HT1080 (cell line): ENCODE results near the gene ROCK2. TPM values are rescaled to one million over a fixed set of nuclear protein-coding genes. Genes with fewer than 3 reads are reported as not detected.
"Not testable (repeated sequence)": the region's sequence is repeated elsewhere in the genome, so short reads cannot be mapped to it uniquely, and the experiment has no call there.

Source experiments
- DNase-seq: peaks from one replicate; pipeline ENCODE4 v3.0.0-alpha.2; 2015; ENCODE audit warnings: low read depth
- total RNA-seq: library from RNA; depleted of rRNA; stranded (reverse); fragments of >200 nt; shearing (Covaris generic); gene quantifications from 2 replicates; pipeline ENCODE4 v1.2.3, GENCODE V29; 2014

Gene ROCK2
- total RNA-seq, 1 experiment from 2014 or later = 20.6 TPM

GRCh38 chr2:11342551-11343367 lies 1.7 kb downstream of the ROCK2 start:
- DNase-seq = peak; percentile 83

DNA sequence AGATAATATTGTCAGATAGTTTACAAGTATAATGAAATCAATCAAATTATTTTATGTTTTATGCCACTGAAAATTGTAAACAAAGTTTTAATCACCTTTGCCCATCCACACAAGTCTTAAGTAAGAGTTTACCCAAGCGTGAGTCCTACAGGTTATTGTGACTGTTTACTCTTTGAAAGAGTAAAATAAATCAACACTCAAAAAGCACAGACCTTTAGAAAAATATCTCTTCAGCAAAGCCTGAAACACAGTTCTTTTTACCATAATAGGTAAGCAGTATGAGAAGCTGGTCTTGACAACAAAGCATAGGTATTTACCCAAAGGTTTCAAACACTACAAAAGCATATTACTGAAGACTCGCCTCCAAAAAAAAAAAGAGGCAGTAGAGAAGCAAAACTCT lies 3.7 kb downstream of the ROCK2 start:
- DNase-seq = no peak

- DNase-seq = no peak
Measured at GRCh38 chr2:11339508-11340083, 4.8 kb downstream of the ROCK2 start.

GRCh38 chr2:11338580-11338979 lies 5.9 kb downstream of the ROCK2 start:
- DNase-seq = no peak

- no peak for DNase-seq
Measured at GRCh38 chr2:11337909-11338308, 6.5 kb downstream of the ROCK2 start.

GRCh38 chr2:11336189-11336588 lies 8.2 kb downstream of the ROCK2 start:
- no peak for DNase-seq

GRCh38 chr2:11333427-11334183 lies 10.8 kb downstream of the ROCK2 start:
- no peak for DNase-seq

- no peak for DNase-seq
Measured at GRCh38 chr2:11332596-11332995, 11.8 kb downstream of the ROCK2 start.

DNA sequence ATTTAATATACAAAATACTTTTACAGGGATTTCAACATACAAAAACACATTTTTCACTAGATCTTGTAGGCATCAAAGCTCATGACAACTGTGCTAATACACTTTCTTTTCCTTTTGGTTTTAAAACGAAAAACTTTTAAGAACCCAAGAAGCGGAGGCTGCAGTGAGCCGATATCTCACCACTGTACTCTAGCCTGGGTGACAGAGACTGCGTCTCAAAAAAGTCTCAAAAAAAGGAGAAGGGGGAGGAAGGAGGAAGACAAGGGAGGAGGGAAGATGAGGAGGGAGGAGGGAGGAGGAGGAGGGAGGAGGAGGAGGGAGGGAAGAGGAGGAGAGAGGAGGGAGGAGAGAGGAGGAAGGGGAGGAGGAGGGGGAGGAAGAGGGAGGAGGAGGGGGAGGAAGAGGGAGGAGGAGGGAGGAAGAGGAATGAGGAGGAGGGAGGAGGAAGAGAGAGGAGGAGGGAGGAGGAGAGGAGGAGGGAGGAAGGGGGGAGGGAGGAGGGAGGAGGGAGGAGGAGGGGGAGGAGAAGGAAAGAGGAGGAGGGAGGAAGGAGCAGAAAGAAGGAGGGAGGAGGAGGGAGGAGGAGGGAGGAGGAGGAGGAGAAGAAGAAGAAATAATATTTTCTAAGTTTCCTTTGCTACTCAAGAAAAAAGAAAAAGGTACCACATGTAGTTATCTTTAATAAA lies 13.8 kb downstream of the ROCK2 start:
- DNase-seq = no peak

DNA sequence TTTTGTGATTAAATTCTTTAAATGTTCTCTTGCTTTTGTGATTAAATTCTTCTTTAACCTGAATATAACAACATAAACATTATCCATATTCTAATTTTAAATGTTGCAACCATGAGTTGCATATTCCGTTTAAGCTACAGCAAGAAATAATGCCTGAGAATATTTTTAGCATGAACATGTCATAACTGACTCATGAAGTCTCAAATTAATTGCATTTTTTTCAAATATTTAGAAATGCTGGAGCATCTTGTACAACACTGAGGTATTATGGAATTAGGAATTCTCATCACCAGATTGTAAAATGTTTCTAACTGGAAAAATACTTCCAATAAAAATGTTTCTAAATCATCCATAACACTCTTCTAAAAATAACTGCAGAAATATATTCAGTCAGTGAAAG lies 14.7 kb downstream of the ROCK2 start:
- no peak for DNase-seq

DNA sequence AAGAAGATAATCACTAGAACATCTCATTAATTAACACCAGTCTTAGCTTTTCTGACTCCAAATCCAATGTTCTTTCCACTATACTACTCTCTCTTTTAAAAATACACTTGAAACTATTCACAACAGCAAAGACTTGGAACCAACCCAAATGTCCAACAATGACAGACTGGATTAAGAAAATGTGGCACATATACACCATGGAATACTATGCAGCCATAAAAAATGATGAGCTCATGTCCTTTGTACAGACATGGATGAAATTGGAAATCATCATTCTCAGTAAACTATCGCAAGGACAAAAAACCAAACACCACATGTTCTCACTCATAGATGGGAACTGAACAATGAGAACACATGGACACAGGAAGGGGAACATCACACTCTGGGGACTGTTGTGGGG lies 15.9 kb downstream of the ROCK2 start:
- DNase-seq = not testable (repeated sequence)

DNA sequence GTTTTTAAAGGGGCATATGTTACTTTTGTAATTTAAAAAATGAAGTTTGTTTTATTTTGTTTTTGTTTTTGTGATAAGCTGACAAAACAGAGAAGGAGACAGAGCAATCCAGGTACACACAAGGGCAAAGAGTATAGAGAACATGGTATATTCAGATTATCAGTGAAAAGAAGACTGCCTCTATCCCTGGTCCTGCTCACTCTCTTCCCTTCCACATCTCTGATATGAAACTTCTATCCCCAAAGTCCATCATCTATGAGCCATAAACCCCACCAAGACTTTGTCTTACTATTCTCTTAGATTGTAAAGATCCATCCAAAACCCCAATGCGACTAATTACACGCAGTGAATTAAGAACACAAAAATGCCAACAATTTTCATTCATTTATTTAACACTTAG lies 16.6 kb downstream of the ROCK2 start:
- no peak for DNase-seq

GRCh38 chr2:11326677-11327211 lies 17.7 kb downstream of the ROCK2 start:
- DNase-seq = no peak

DNA sequence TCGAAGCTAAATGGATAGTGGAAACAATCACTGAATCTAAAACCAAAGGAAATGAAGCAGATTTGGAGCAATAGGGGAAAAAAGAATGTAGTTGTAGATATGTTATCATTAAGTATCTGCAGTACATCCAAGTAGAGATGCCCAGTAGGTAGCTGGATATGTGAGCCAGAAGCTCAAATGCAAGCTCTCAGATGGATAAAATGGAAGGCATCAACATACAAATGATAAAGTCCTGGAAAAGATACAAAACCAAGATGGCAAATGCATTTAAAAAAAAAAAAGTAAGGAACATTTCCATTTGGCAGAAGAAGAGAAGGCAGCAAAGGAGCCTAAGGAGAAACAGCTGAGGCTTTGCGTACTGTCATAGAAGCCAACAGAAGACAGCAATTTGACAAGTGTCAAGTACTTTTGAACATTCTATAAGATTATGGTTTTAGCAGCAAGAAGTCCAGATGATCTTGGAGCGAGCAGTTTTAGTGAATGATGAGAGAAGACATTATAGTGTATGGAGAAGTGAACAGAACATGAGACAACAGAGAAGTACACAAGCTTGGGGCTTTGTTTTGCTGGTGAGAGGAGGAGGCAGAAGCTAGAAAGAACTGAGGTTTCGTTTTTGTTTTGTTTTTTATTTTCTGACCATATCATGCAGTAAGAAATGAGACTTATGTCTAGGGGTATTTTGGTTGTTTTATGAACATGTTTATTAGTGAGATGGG lies 18.3 kb downstream of the ROCK2 start:
- no peak for DNase-seq

GRCh38 chr2:11321847-11322246 lies 22.6 kb downstream of the ROCK2 start:
- no peak for DNase-seq

GRCh38 chr2:11320698-11321492 lies 23.5 kb downstream of the ROCK2 start:
- no peak for DNase-seq

DNA sequence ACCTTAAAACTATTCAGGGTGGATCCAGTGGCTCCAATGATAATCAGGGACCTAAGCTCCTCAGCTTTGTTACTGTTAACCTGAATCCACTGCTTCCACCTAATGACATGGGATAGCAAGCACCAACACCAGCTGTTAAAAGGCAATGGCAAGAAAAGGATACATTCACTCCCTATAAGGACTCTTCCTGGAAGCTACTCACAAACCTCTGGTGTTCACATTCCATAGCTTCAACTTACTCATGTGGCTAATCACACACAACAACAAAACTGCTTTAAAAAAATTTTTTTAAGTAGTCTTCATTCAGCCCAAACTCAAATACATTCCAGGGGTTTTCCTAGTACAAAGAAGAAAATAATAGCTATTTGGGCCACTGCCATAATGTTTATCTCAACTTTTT lies 24.5 kb downstream of the ROCK2 start:
- no peak for DNase-seq

- no peak for DNase-seq
Measured at GRCh38 chr2:11315074-11315705, 29.2 kb downstream of the ROCK2 start.

- no peak for DNase-seq
Measured at GRCh38 chr2:11314487-11314886, 29.9 kb downstream of the ROCK2 start.
